HepG2 (cell line): Measurements from ENCODE around the gene STX1B. TPM values are rescaled to one million over a fixed set of nuclear protein-coding genes. Genes with fewer than 3 reads are reported as not detected.

Source experiments
- FOXM1 ChIP-seq: sonication (generic); formaldehyde crosslinking; IDR thresholded peaks from 2 replicates; pipeline ENCODE4 v1.5.0; 2020; ENCODE audit warnings: missing genetic modification reagents
- FUBP1 ChIP-seq: sonication (generic); formaldehyde crosslinking; IDR thresholded peaks from 2 replicates; pipeline ENCODE4 v1.5.1; 2020; ENCODE audit warnings: missing genetic modification reagents, mild to moderate bottlenecking, borderline replicate concordance
- MAFF ChIP-seq: IDR thresholded peaks from 2 replicates; pipeline ENCODE4 v1.6.1; 2011; ENCODE audit warnings: low read depth, low read length, improper control_type of control experiment
- PBX3 ChIP-seq: sonication (generic); formaldehyde crosslinking; IDR thresholded peaks from 2 replicates; pipeline ENCODE4 v1.8.1; 2023; ENCODE audit warnings: missing genetic modification reagents, inconsistent platforms, borderline replicate concordance
- PRDM15 ChIP-seq: sonication (generic); formaldehyde crosslinking; IDR thresholded peaks from 2 replicates; pipeline ENCODE4 v1.4.0; 2020; ENCODE audit warnings: missing genetic modification reagents
- RERE ChIP-seq: IDR thresholded peaks from 2 replicates; pipeline ENCODE4 v1.6.1; 2016; ENCODE audit warnings: low read depth, missing genetic modification reagents, missing compliant biosample characterization
- SMAD3 ChIP-seq: sonication (generic); formaldehyde crosslinking; IDR thresholded peaks from 2 replicates; pipeline ENCODE4 v1.4.0; 2020; ENCODE audit warnings: missing genetic modification reagents
- SOX5 ChIP-seq: IDR thresholded peaks from 2 replicates; pipeline ENCODE4 v1.6.1; 2016; ENCODE audit warnings: borderline replicate concordance
- polyA plus RNA-seq, 8 experiments: library from polyadenylated mRNA; depleted of rRNA in 3 of 8; stranded (reverse) in 7 of 8; unstranded in 1 of 8; fragments of >200 nt; fragmentation: Illumina TruSeq in 4 of 8; extraction: Trizol in 4 of 8; gene quantifications; 2 replicates each; pipeline versions ENCODE4 v1.2.1 to v1.2.3, GENCODE V29; 2011 to 2016; ENCODE audit warnings: low read depth in 4 of 8, missing spikeins in 1 of 8, mixed read lengths in 1 of 8; ENCODE audit not compliant: insufficient read depth in 1 of 8
- total RNA-seq, 5 experiments: library from RNA; depleted of rRNA; stranded (reverse); fragments of >200 nt; fragmentation: Illumina TruSeq; extraction: Trizol; gene quantifications; 2 replicates each; pipeline ENCODE4 v1.2.3, GENCODE V29; 2016; ENCODE audit warnings: low read depth in 1 of 5

Gene STX1B
- total and polyA plus RNA-seq, 2 of the 13 experiments (the other 11 are each of a cell fraction or from before 2014, with no cell fraction given): 2.1 to 3.0 TPM

DNA sequence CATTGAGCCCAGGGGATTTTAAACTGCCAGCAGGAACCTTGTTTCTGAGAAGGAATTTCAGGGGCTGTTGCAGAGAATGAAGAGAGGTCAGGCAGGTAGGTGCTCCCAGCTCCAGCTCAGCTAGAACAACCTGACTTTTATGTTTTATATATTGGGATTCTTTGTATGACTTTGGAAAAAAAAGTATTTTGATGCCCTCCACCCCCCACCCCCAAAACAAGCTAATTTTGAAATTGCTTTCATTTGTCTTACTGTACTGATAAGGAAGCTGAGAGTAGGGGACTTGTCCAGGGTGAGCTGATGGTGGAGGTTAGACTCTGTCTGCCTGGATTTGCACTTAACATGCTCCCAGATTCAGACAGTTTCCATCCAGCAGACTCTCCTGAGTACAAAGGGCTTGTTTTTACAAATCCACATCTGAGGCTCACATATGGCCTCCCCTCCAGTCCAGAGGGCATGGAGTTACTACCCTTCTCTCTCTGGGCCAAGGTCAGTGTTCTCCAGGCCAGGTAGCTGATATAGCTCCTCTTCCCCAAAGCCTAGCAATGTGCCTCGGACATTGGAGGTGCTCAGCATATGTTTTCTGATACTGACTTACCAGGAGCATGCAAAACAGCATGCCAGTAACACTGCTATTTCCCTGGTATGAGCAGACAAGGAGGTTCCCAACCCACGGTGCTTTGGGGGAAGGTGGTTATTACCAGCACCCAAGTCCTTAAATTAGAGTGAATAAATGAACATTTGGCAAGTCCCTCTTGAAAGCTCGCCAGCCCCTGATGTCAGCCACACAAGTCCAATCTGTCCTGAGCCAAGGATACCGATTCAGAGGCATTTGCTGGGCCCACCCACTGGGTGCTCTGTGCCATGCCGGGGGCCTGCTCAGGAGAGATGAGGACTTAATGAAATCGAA lies 11.3 kb downstream of the STX1B start (continued):
- no peak for TF ChIP-seq PRDM15
- TF ChIP-seq FOXM1: no peak
- TF ChIP-seq SOX5 (CRISPR knock-in tag): peak; percentile 60
- no peak for TF ChIP-seq FUBP1 (CRISPR knock-in tag)
- no peak for TF ChIP-seq RERE (CRISPR knock-in tag)
- TF ChIP-seq PBX3 (CRISPR knock-in tag): no peak
- TF ChIP-seq SMAD3 (CRISPR knock-in tag): no peak
- no peak for TF ChIP-seq MAFF
